SH-SY5Y (cell line): ENCODE data around the gene KCND2.

ENCODE experiments used
- GATA2 ChIP-seq: IDR thresholded peaks from 2 replicates; pipeline ENCODE4 v1.6.1; 2011; ENCODE audit warnings: mild to moderate bottlenecking, low read depth, low read length
- GATA3 ChIP-seq: IDR thresholded peaks from 2 replicates; pipeline ENCODE4 v1.6.1; 2011; ENCODE audit warnings: low read depth, mild to moderate bottlenecking, low read length, moderate library complexity

KCND2 gene

GRCh38 chr7:120538335-120538734, 265.4 kb downstream of the KCND2 start:
- TF ChIP-seq GATA2, result no peak
- no peak for TF ChIP-seq GATA3

DNA sequence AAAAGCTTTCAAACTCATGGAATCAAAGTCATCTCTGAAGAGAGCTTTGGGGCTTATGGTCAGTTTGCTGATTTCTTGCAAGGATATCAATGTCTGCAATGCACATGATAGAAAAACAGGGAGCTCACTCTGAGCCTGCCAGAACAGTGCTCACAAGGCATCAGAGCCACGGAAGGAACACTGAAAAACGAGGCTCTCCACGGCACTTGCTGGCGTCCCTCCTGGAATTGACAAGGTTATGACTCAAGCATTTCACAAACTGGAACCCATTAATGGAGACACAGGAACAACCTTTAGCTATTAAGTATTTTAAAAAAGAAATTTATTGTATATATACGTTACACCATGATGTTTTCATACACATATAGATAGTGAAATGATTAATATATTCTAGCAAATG, 266.3 kb downstream of the KCND2 start:
- TF ChIP-seq GATA2 (no peak), GATA3 (no peak)

DNA sequence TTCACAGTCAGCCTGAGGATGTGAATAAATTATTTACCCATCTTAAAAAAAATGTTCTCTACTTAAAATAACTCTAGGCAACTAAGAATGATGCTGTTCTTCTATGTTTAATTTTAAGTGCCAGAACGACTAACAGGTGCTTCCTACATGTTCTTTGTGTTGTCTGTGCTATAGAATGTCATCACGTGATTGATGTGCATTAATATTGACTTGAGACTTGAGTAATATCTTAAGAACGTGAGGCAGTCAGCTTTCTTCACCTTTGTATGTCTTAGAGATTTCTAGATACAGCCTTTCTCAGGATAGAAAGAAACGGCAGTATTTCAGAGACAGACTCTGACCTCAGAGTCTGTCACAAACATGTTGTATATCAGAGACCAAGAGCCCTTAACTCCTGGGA, 274.6 kb downstream of the KCND2 start:
- TF ChIP-seq GATA3 (no peak), GATA2 (no peak)

DNA sequence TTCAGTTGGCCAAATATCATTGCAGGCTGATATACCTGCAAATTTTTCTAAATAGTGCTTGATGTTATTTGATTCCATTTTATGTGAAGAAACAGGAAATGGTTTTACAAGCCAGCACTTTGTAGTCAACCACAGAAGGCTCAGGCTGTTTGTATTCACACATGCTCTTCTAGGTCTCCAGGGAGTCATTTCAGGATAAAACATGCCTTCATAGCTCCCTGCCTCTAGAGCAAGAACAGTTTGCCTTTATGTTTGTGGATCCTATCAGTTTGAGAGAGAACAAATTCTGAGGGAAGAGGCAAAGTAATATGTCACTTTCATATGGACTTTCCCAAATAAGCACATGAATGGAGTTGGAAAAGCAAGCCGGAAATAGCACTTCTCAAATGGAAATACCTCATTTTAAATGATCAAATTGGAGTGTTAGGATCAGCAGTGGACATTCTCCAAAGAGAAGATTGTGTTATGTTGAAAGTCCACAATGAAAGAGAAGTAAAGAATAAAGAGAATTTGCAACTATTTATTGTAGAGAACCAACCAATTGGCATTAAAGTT, 277.6 kb downstream of the KCND2 start:
- no peak for TF ChIP-seq GATA2
- no peak for TF ChIP-seq GATA3

- TF ChIP-seq GATA3 (no peak), GATA2 (no peak)
Measured at GRCh38 chr7:120553491-120553890, 280.5 kb downstream of the KCND2 start.

GRCh38 chr7:120554960-120555571, 282.1 kb downstream of the KCND2 start:
- TF ChIP-seq GATA3, result no peak
- no peak for TF ChIP-seq GATA2

GRCh38 chr7:120564145-120564544, 291.2 kb downstream of the KCND2 start:
- TF ChIP-seq GATA3 (no peak), GATA2 (no peak)

DNA sequence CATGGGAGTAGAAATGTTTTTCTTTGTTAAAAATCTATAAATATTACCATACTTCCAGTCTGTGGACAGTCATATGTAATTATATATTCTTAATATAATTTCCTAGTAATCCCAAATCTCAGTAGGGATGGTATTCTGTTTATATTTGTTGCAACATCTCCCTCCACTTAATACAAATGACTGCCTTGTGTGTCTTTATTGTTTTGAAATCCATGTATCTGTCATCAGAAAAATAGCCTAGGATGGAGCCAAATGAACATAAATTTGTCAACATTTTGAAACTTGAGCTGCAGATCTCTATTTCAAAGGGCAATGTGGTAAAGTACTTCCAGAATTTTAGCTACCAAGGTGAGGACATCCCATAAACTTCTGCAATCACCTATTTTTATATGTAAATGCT, 294.2 kb downstream of the KCND2 start:
- no peak for TF ChIP-seq GATA3
- TF ChIP-seq GATA2, result no peak

- no peak for TF ChIP-seq GATA3
- no peak for TF ChIP-seq GATA2
Measured at GRCh38 chr7:120582916-120583315, 309.9 kb downstream of the KCND2 start.

GRCh38 chr7:120583899-120584586, 311.1 kb downstream of the KCND2 start:
- TF ChIP-seq GATA2 (no peak), GATA3 (no peak)

- TF ChIP-seq GATA2 (no peak), GATA3 (no peak)
Measured at GRCh38 chr7:120586571-120586970, 313.6 kb downstream of the KCND2 start.

- no peak for TF ChIP-seq GATA3
Measured at GRCh38 chr7:120587243-120587642, 314.3 kb downstream of the KCND2 start.

- TF ChIP-seq GATA2 (no peak), GATA3 (no peak)
Measured at GRCh38 chr7:120588416-120588815, 315.4 kb downstream of the KCND2 start.

DNA sequence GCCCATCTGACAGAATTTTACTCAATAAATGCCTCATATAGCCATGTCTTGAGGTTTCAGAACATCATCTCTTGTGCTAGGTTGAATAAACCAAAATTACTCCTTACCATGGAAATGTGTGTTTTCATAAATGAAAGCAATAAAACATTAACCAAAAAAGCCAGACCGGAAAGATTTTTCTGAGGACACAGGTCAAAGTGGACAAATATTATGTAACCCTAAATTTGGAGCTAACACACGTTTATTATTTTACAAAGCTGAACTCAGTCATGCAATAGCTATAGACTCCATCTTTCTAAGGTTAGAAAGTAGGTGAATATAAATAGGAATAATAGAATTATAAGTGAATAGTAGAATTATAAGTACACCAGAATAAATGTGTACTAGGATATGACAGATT, 315.9 kb downstream of the KCND2 start:
- TF ChIP-seq GATA2, result no peak
- TF ChIP-seq GATA3, result no peak

DNA sequence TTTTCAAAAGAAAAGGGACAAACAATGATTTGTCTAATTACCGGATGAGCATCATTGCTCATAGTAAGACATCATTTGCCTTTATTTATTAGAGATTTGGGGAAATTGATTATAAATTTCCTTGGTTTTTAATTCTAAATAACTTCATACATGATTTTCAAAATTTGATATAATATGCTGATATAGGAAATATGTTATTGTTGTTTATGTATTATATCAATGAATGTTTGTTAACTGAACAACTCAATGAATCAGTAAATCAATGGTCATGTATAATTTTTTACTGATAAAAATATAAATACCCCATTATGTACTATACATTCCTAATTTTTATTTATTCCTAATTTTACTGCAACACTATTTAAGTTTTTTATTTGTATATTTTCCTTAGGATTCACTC, 327.6 kb downstream of the KCND2 start:
- TF ChIP-seq GATA3 (no peak), GATA2 (no peak)

GRCh38 chr7:120603366-120603765, 330.4 kb downstream of the KCND2 start:
- TF ChIP-seq GATA2, result no peak
- TF ChIP-seq GATA3, result no peak
